Measurements from ENCODE around the gene STYX.

Gene STYX

DNA sequence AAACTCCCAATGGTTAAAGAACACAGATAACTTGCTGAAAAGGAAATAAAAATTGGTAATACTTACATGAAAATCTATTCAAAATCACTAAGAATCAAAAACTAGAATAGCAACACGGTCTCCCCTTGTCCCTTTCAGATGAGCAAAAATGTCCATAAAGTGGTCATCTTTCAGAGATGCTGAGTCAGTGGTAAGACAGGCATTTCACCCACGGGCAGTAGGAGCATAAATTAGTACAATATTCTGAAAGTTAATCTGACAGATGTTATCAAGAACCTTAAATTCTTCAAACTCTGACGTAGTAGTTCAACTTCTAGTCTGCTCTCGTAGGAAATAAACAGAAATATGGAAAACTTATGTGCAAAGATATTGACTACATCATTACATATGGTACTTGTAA, 94.5 kb downstream of the STYX start:
- Histone ChIP-seq H3K9me2 (replicated peaks; ENCODE audit: low read depth, low read length) (no peaks in the 10 kb centered on the region), H3K36me3 (ENCODE audit: insufficient read depth, low read length) (no peaks in the 10 kb centered on the region), H2AFZ (ENCODE audit: low read length) (no peak overlapping the region), H3F3A (ENCODE audit: low read depth) (no peaks in the 10 kb centered on the region), H3K4me3 (ENCODE audit: low read length, poor library complexity, severe bottlenecking) (no peak overlapping the region), H4K20me1 (ENCODE audit: insufficient read depth, low read length, poor library complexity, severe bottlenecking) (no peaks in the 10 kb centered on the region), H3K4me1 (ENCODE audit: insufficient read depth, low read length, poor library complexity, severe bottlenecking) (no peaks in the 10 kb centered on the region), H3K9ac (ENCODE audit: low read depth, low read length, poor library complexity, severe bottlenecking) (no peak overlapping the region), H3K9me3 (ENCODE audit: insufficient read depth, low read depth, low read length) (no peaks in the 10 kb centered on the region), H3K27me3 (ENCODE audit: insufficient read depth, low read length, poor library complexity, severe bottlenecking) (no peaks in the 10 kb centered on the region), H3K4me2 (ENCODE audit: low read depth, low read length, poor library complexity, severe bottlenecking) (no peak overlapping the region), H3K79me2 (ENCODE audit: insufficient read depth, low read length) (no peaks in the 10 kb centered on the region)
- TF ChIP-seq, protein P1, sequence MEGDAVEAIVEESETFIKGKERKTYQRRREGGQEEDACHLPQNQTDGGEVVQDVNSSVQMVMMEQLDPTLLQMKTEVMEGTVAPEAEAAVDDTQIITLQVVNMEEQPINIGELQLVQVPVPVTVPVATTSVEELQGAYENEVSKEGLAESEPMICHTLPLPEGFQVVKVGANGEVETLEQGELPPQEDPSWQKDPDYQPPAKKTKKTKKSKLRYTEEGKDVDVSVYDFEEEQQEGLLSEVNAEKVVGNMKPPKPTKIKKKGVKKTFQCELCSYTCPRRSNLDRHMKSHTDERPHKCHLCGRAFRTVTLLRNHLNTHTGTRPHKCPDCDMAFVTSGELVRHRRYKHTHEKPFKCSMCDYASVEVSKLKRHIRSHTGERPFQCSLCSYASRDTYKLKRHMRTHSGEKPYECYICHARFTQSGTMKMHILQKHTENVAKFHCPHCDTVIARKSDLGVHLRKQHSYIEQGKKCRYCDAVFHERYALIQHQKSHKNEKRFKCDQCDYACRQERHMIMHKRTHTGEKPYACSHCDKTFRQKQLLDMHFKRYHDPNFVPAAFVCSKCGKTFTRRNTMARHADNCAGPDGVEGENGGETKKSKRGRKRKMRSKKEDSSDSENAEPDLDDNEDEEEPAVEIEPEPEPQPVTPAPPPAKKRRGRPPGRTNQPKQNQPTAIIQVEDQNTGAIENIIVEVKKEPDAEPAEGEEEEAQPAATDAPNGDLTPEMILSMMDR (conservative IDR thresholded peaks at IDR 0.05; ENCODE audit: low read length), result no peak
- TF ChIP-seq EZH2phosphoT487 (IDR thresholded peaks at IDR 0.05; ENCODE audit: borderline replicate concordance), result no peak
